Measurements from ENCODE around the gene NFKBIL1. TPM values are rescaled to one million over a fixed set of nuclear protein-coding genes. Genes with fewer than 3 reads are reported as not detected.
A peak's percentile ranks its signal among the peaks of the same experiment; 100 is the strongest.

Gene NFKBIL1
- total RNA-seq, 1 donor from 2014 or later: 20.4 TPM

DNA sequence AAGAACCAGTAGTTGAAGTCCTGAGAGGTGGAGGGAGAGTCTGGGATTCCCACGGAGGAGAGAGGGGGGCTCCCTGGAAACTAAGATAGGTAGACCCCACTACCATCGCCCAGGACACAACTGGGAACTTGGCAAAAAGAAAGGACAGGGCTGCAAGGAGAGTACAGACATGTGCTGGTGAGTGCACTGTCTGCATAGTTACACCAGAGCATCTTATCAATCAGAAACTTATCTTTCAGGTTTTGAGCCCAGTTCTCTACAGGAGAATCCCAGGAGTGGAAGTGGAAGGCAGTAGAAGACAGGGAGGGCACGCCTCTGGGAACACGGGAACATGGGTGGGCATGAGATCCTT lies 12.2 kb downstream of the NFKBIL1 start:
- Histone ChIP-seq H3K36me3 (ENCODE audit: control insufficient read depth in 3 of 3, insufficient read depth in 3 of 3, low read length in 3 of 3) (peaks cover 21 to 28% (median 24%) of the 10 kb centered on the region in 3 donors), H3K27ac (ENCODE audit: low read depth, low read length) (peak overlapping the region; percentile 69), H3K9me3 (ENCODE audit: control insufficient read depth in 3 of 3, low read length in 3 of 3) (no peaks in the 10 kb centered on the region), H3K4me3 (ENCODE audit: low read length in 3 of 3) (peak overlapping the region in 2 of 3 donors; percentile 29 to 32), H3K9ac (ENCODE audit: low read depth in 1 of 3, low read length in 3 of 3) (peak overlapping the region in 1 of 3 donors; percentile 62), H3K27me3 (ENCODE audit: control insufficient read depth in 3 of 3, insufficient read depth in 3 of 3, low read length in 3 of 3) (no peaks in the 10 kb centered on the region), H3K4me1 (ENCODE audit: control insufficient read depth in 3 of 3, insufficient read depth in 3 of 3, low read length in 3 of 3) (peaks cover 27 to 42% (median 37%) of the 10 kb centered on the region in 3 donors)

DNA sequence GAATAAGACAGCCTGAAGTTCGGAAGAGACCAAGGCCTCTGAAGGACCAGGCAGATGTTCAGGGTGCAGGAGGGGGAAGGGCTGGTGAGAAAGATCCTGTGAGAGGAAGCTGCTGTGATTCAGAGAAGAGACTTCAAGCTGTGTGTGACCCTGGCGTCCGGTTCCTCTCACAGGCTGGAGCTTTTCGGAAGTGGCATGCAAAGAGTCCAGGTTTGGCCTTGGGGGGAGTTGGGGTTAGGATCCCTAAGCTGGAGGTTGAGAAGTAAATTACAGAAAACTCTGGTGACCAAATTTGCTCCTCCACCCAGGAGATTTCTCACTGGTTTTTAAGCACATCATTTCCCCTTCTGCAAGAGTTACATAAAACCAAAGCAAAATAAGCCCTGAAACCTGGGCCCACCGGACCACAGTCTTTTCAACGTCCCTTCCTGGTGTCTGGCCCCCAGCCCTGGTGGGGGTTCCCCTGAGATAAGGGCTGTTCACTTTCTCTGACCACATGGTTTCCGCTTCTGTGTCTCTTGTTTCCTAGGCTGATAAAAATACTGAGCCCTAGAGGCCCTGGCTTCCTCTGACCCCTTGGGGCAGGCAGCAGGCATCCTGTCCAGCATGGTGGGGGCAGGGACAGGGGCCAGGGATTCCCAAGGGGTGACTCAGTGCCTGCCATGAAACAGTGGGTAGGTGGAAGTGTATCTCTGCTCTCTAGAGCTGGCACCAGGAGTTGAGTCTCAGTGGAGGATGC lies 12.7 kb downstream of the NFKBIL1 start:
- peak overlapping the region in 1 of 3 donors; percentile 62 for H3K9ac ChIP-seq (ENCODE audit: low read depth in 1 of 3, low read length in 3 of 3)

DNA sequence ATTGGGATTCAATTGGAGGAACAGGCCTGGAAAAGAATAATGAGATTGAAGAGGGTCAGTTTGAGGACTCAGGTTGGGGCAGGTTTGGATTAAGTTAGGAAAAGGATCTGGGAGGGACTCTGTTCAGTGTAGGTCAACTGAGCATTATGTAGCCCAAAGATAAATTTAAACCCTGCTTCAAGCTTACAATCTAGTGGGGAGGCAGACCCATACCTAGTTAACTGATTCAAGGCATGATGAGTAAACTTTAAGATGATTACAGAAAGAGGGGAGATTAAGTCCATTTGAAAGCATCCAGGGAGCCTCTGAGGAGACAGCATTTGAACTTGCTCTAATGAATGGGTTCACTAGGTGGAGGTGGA lies 13.3 kb downstream of the NFKBIL1 start:
- no peaks in the 10 kb centered on the region for H3K27me3 ChIP-seq (ENCODE audit: control insufficient read depth in 3 of 3, insufficient read depth in 3 of 3, low read length in 3 of 3)
- no peak overlapping the region for H3K4me3 ChIP-seq (ENCODE audit: low read length in 3 of 3)
- H3K27ac ChIP-seq (ENCODE audit: low read depth, low read length): peak overlapping the region; percentile 69
- no peaks in the 10 kb centered on the region for H3K9me3 ChIP-seq (ENCODE audit: control insufficient read depth in 3 of 3, low read length in 3 of 3)
- H3K9ac ChIP-seq (ENCODE audit: low read depth in 1 of 3, low read length in 3 of 3): no peak overlapping the region
- peaks cover 27 to 42% (median 37%) of the 10 kb centered on the region in 3 donors for H3K4me1 ChIP-seq (ENCODE audit: control insufficient read depth in 3 of 3, insufficient read depth in 3 of 3, low read length in 3 of 3)
- peaks cover 21 to 28% (median 24%) of the 10 kb centered on the region in 3 donors for H3K36me3 ChIP-seq (ENCODE audit: control insufficient read depth in 3 of 3, insufficient read depth in 3 of 3, low read length in 3 of 3)

More for the DNA sequence above, 12.7 kb downstream of the NFKBIL1 start:
- peaks cover 27 to 42% (median 37%) of the 10 kb centered on the region in 3 donors for H3K4me1 ChIP-seq (ENCODE audit: control insufficient read depth in 3 of 3, insufficient read depth in 3 of 3, low read length in 3 of 3)
- peak overlapping the region in 1 of 3 donors; percentile 32 for H3K4me3 ChIP-seq (ENCODE audit: low read length in 3 of 3)
- H3K27ac ChIP-seq (ENCODE audit: low read depth, low read length): peak overlapping the region; percentile 69
- no peaks in the 10 kb centered on the region for H3K9me3 ChIP-seq (ENCODE audit: control insufficient read depth in 3 of 3, low read length in 3 of 3)
- no peaks in the 10 kb centered on the region for H3K27me3 ChIP-seq (ENCODE audit: control insufficient read depth in 3 of 3, insufficient read depth in 3 of 3, low read length in 3 of 3)
- H3K36me3 ChIP-seq (ENCODE audit: control insufficient read depth in 3 of 3, insufficient read depth in 3 of 3, low read length in 3 of 3): peaks cover 21 to 28% (median 24%) of the 10 kb centered on the region in 3 donors

DNA sequence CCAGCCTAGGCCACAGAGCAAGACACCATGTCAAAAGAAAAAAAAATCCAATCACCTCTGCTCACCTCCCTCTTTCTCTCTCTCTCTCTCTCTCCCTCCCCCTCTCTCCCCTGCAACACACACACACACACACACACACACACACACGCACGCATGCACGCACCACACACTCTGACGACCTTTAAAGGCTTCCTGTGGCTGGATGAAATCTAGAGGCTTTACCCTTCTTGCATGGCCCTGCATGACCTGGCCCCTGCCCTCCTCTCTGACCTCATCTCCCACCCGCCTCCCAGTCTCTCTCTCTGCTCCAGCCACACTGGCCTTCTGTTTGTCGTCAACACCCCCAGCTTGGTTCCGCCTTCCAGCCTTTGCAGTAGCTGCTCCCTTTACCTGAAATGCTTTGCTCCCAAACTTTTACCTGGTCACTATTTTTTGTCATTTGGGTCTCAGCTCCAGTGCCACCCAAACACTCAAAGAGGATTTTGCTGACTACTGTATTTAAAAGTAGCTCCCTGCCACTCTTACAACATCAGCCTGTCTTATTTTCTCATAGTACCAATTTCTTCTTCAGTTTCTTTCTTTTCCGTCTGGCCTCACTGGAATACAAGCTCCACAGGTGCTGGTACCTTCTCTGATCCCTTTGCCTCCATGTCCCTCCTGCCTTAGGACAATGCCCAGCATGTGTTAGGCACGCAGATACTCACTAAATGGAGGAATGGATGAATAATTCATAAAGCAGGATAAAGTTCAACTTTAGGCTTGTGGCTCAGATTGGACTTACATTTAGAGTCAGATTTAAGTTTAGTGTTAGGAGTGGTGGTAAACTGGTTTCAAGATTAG lies 20.3 kb downstream of the NFKBIL1 start:
- Histone ChIP-seq H3K9ac (ENCODE audit: low read depth in 1 of 3, low read length in 3 of 3) (no peak overlapping the region), H3K9me3 (ENCODE audit: control insufficient read depth in 3 of 3, low read length in 3 of 3) (no peaks in the 10 kb centered on the region), H3K36me3 (ENCODE audit: control insufficient read depth in 3 of 3, insufficient read depth in 3 of 3, low read length in 3 of 3) (no peaks in the 10 kb centered on the region), H3K4me3 (ENCODE audit: low read length in 3 of 3) (no peak overlapping the region), H3K4me1 (ENCODE audit: control insufficient read depth in 3 of 3, insufficient read depth in 3 of 3, low read length in 3 of 3) (no peaks in the 10 kb centered on the region), H3K27me3 (ENCODE audit: control insufficient read depth in 3 of 3, insufficient read depth in 3 of 3, low read length in 3 of 3) (peaks cover 0 to 15% (median 5%) of the 10 kb centered on the region in 3 donors), H3K27ac (ENCODE audit: low read depth, low read length) (no peak overlapping the region)

DNA sequence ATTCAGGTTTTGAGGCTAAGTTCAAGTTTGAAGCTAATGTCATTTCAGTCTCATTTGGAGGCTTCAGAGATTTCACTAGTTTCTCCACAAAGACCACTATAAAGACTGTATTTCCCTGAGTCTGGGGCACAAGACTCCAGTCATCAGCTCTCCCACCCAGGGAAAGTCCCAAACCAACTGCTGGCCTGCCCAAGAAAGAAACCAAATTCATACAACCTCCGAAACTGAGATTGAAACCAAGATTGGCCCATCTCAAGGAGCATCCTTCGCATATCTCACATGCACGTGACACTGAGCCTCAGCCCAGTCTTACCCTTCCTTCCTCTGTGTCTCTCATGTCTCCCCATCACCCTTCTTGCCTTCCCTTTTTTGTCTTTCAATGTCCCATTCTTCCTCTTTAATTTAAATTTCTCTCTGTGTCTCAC lies 21.1 kb downstream of the NFKBIL1 start:
- H3K4me1 ChIP-seq (ENCODE audit: control insufficient read depth in 3 of 3, insufficient read depth in 3 of 3, low read length in 3 of 3): no peaks in the 10 kb centered on the region
- no peaks in the 10 kb centered on the region for H3K9me3 ChIP-seq (ENCODE audit: control insufficient read depth in 3 of 3, low read length in 3 of 3)
- peaks cover 0 to 15% (median 5%) of the 10 kb centered on the region in 3 donors for H3K27me3 ChIP-seq (ENCODE audit: control insufficient read depth in 3 of 3, insufficient read depth in 3 of 3, low read length in 3 of 3)
- H3K4me3 ChIP-seq (ENCODE audit: low read length in 3 of 3): no peak overlapping the region
- no peaks in the 10 kb centered on the region for H3K36me3 ChIP-seq (ENCODE audit: control insufficient read depth in 3 of 3, insufficient read depth in 3 of 3, low read length in 3 of 3)
- H3K9ac ChIP-seq (ENCODE audit: low read depth in 1 of 3, low read length in 3 of 3): no peak overlapping the region
- H3K27ac ChIP-seq (ENCODE audit: low read depth, low read length): no peak overlapping the region

DNA sequence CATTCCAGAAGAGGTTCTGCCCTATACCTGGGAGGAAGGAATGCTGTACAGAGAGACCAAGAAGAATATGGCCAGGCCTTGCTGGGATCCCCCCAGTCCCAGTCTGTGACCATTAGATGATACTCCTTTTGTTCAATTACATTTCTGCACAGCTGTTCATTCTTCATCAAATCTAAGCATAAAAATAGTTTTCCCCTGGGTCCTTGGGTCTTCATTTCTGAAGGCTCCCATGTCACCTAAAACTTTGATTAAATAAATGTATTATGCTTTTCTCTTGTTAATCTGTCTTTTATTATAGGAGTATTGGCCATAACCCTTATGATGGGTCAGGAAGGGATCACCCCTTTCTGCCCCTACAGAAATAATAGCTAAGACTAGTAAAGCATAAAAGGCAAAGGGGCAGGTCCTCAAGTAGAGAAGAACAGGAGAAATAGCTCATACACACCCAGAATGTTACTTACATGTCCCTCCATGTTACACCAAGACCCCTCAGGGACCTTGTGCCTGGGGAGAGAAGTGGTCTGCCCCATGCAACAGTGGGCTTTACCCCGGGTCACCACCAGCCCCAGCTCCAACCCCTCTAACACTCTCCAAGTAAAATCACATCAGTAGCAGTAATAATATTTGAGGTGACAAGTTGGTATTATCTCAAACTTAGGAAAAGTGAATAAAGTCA lies 22.6 kb downstream of the NFKBIL1 start:
- Histone ChIP-seq H3K4me3 (ENCODE audit: low read length in 3 of 3) (no peak overlapping the region), H3K9me3 (ENCODE audit: control insufficient read depth in 3 of 3, low read length in 3 of 3) (no peaks in the 10 kb centered on the region), H3K27ac (ENCODE audit: low read depth, low read length) (no peak overlapping the region), H3K27me3 (ENCODE audit: control insufficient read depth in 3 of 3, insufficient read depth in 3 of 3, low read length in 3 of 3) (peaks cover 0 to 15% (median 5%) of the 10 kb centered on the region in 3 donors), H3K36me3 (ENCODE audit: control insufficient read depth in 3 of 3, insufficient read depth in 3 of 3, low read length in 3 of 3) (no peaks in the 10 kb centered on the region), H3K4me1 (ENCODE audit: control insufficient read depth in 3 of 3, insufficient read depth in 3 of 3, low read length in 3 of 3) (peaks cover 0 to 2% (median 0%) of the 10 kb centered on the region in 3 donors), H3K9ac (ENCODE audit: low read depth in 1 of 3, low read length in 3 of 3) (no peak overlapping the region)

DNA sequence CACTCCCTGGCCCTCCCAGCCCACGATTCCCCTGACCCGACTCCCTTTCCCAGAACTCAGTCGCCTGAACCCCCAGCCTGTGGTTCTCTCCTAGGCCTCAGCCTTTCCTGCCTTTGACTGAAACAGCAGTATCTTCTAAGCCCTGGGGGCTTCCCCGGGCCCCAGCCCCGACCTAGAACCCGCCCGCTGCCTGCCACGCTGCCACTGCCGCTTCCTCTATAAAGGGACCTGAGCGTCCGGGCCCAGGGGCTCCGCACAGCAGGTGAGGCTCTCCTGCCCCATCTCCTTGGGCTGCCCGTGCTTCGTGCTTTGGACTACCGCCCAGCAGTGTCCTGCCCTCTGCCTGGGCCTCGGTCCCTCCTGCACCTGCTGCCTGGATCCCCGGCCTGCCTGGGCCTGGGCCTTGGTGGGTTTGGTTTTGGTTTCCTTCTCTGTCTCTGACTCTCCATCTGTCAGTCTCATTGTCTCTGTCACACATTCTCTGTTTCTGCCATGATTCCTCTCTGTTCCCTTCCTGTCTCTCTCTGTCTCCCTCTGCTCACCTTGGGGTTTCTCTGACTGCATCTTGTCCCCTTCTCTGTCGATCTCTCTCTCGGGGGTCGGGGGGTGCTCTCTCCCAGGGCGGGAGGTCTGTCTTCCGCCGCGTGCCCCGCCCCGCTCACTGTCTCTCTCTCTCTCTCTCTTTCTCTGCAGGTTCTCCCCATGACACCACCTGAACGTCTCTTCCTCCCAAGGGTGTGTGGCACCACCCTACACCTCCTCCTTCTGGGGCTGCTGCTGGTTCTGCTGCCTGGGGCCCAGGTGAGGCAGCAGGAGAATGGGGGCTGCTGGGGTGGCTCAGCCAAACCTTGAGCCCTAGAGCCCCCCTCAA lies 24.9 kb downstream of the NFKBIL1 start, which contains the start of gene LTA:
LTA (plus strand) TSS at position 249 of the 871 bp plus-strand sequence; CDS start at position 703, 454 bp downstream.
- Histone ChIP-seq H3K27ac (ENCODE audit: low read depth, low read length) (no peak within 1 kb of the TSS), H3K4me3 (ENCODE audit: low read length in 3 of 3) (no peak within 1 kb of the TSS), H3K36me3 (ENCODE audit: control insufficient read depth in 3 of 3, insufficient read depth in 3 of 3, low read length in 3 of 3) (no peaks in the 10 kb centered on the region), H3K27me3 (ENCODE audit: control insufficient read depth in 3 of 3, insufficient read depth in 3 of 3, low read length in 3 of 3) (peaks cover 0 to 13% (median 5%) of the 10 kb centered on the region in 3 donors), H3K9me3 (ENCODE audit: control insufficient read depth in 3 of 3, low read length in 3 of 3) (no peaks in the 10 kb centered on the region), H3K9ac (ENCODE audit: low read depth in 1 of 3, low read length in 3 of 3) (no peak within 1 kb of the TSS), H3K4me1 (ENCODE audit: control insufficient read depth in 3 of 3, insufficient read depth in 3 of 3, low read length in 3 of 3) (peaks cover 0 to 6% (median 5%) of the 10 kb centered on the region in 3 donors)

DNA sequence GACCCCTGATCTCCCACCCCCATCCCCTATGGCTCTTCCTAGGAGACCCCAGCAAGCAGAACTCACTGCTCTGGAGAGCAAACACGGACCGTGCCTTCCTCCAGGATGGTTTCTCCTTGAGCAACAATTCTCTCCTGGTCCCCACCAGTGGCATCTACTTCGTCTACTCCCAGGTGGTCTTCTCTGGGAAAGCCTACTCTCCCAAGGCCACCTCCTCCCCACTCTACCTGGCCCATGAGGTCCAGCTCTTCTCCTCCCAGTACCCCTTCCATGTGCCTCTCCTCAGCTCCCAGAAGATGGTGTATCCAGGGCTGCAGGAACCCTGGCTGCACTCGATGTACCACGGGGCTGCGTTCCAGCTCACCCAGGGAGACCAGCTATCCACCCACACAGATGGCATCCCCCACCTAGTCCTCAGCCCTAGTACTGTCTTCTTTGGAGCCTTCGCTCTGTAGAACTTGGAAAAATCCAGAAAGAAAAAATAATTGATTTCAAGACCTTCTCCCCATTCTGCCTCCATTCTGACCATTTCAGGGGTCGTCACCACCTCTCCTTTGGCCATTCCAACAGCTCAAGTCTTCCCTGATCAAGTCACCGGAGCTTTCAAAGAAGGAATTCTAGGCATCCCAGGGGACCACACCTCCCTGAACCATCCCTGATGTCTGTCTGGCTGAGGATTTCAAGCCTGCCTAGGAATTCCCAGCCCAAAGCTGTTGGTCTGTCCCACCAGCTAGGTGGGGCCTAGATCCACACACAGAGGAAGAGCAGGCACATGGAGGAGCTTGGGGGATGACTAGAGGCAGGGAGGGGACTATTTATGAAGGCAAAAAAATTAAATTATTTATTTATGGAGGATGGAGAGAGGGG lies 26.1 kb downstream of the NFKBIL1 start:
- H3K9me3 ChIP-seq (ENCODE audit: control insufficient read depth in 3 of 3, low read length in 3 of 3): no peaks in the 10 kb centered on the region
- peaks cover 0 to 4% (median 3%) of the 10 kb centered on the region in 3 donors for H3K27me3 ChIP-seq (ENCODE audit: control insufficient read depth in 3 of 3, insufficient read depth in 3 of 3, low read length in 3 of 3)
- H3K9ac ChIP-seq (ENCODE audit: low read depth in 1 of 3, low read length in 3 of 3): no peak overlapping the region
- no peak overlapping the region for H3K4me3 ChIP-seq (ENCODE audit: low read length in 3 of 3)
- H3K27ac ChIP-seq (ENCODE audit: low read depth, low read length): no peak overlapping the region
- H3K36me3 ChIP-seq (ENCODE audit: control insufficient read depth in 3 of 3, insufficient read depth in 3 of 3, low read length in 3 of 3): no peaks in the 10 kb centered on the region
- peaks cover 0 to 6% (median 5%) of the 10 kb centered on the region in 3 donors for H3K4me1 ChIP-seq (ENCODE audit: control insufficient read depth in 3 of 3, insufficient read depth in 3 of 3, low read length in 3 of 3)
